Measurements from ENCODE around the gene FMO1.
"Not testable (repeated sequence)": the region's sequence is repeated elsewhere in the genome, so short reads cannot be mapped to it uniquely, and the experiment has no call there.

FMO1 gene, protein sequence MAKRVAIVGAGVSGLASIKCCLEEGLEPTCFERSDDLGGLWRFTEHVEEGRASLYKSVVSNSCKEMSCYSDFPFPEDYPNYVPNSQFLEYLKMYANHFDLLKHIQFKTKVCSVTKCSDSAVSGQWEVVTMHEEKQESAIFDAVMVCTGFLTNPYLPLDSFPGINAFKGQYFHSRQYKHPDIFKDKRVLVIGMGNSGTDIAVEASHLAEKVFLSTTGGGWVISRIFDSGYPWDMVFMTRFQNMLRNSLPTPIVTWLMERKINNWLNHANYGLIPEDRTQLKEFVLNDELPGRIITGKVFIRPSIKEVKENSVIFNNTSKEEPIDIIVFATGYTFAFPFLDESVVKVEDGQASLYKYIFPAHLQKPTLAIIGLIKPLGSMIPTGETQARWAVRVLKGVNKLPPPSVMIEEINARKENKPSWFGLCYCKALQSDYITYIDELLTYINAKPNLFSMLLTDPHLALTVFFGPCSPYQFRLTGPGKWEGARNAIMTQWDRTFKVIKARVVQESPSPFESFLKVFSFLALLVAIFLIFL

DNA sequence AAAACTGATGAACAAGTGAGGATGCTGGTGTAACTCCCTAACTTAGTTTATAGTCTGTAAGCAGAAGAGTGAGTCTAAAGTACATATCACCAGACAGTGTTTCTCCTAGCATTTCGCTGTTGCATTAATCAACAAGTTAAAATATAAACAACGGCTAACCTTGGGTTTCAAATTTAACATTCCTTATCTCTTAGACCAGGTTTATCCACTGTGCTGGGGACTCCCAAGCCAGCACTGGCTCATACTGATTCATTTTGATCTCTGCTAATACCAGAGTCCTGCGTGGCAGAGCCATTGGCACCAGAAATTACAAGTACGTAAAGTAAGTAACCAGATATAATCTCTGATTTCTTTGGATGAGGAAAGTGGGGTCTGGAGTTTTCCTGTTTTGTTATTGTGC lies at the start of gene FMO1:
FMO1 (plus strand) TSS at position 193 of the 400 bp plus-strand sequence. CDS start 9,594 bp downstream, outside the sequence.
- no peak for DNase-seq

DNA sequence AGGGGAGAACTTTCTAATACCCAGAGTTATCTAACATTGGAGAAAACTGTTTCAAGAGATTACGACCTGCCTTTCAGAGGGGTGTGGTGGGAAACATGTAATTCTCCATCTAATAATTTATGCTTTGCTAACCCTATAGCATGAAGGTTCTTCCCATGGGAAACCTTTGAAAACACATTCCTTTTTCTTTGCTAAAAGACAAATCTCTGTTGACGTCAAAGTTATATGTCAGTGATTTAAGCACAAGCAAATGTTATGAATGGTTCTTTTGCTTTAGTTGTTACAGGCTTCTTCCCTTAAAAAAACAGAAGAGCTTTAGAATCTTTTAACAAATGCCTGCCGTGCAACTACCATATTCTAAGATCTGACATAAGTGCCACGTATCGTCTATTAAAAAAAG lies 44.0 kb upstream of the FMO1 start:
- no peak for DNase-seq

DNA sequence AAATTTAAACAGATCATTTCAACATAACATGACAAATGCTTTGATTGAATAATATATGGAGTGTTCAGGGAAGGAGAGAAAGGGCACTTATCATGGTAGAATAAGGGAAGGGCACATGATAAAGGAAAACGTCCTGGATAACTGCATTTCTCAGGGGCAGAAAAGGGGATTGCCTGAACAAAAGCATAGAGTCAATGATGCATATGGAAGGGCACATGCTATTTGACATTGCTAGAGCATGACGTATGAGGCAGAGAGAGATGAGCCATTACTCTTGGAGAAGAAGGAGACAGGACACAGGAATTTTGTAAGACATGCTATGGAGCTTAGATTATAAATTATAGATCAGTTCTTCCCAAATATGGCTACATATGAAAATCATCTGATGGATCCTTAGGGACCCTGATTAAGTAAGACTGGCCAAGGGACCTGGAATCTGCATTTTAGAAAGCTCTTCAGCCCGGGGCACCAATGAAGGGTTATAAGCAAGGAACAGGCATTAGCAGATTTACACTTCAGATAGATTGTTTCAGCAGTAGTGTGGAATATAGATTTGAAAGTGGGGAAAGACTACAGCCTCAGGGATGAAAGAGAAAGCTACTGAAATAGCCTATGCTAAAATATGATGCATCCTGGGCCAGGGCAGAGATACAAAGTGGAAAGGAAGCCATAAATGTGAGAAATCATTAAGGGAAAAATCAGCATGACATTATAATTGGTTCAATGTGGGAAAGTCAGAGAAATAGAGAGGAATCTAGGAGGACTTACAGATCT lies 41.9 kb upstream of the FMO1 start:
- DNase-seq = no peak

DNA sequence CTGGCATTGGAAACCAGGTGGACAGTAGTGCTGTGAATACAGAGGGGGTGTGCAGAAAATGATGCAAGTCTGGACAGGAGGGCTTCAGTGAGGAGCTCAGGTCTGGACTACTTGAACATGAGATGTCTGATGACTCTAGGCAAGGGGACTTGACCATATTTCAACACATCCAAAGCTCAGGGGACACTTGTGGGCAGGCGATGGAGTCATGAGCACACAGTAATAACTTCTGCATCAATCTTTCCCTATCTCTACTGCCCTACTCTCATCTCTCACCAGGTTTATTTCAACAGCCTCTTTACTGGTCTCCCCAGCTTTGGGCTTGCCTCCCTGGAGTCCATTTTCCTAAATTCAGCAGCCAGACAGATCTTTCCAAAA lies 41.3 kb upstream of the FMO1 start:
- DNase-seq = no peak

DNA sequence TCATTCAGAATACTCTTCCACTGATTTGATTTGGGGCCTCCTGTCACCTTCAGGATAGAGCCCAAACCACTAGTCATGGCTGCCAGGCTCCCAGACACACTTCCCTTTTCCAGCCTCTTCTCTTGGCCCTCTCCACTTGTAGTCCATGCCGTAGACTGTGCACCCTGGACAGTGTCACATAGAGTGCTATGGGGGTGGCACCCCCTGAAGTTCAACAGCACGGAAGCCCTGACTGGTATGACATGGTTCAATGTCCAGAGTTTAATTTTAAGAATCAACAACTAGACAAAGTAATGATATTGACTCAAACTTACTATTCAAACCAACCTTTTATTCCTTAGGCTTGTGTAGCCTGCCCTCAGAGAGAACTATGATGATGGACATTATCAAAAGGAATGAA lies 40.9 kb upstream of the FMO1 start:
- no peak for DNase-seq

DNA sequence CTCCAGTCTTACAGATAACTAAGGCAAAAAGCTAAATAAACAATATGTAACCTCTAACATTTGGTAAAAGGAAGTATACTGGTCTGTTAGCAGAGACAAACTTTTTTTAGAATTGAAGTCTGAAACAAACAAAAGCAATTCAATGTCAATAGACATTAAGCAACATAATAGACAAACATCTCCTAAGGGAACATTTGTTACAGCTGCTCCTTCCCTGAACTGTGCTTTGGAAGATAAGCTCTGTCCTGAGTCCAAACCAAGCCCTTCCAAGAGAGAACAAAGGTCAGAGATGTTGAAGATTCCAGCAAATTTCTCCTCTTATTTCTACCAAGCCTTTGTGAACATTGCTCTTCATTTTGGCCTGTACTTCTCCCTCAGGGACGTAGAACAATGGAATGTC lies 37.9 kb upstream of the FMO1 start:
- no peak for DNase-seq

DNA sequence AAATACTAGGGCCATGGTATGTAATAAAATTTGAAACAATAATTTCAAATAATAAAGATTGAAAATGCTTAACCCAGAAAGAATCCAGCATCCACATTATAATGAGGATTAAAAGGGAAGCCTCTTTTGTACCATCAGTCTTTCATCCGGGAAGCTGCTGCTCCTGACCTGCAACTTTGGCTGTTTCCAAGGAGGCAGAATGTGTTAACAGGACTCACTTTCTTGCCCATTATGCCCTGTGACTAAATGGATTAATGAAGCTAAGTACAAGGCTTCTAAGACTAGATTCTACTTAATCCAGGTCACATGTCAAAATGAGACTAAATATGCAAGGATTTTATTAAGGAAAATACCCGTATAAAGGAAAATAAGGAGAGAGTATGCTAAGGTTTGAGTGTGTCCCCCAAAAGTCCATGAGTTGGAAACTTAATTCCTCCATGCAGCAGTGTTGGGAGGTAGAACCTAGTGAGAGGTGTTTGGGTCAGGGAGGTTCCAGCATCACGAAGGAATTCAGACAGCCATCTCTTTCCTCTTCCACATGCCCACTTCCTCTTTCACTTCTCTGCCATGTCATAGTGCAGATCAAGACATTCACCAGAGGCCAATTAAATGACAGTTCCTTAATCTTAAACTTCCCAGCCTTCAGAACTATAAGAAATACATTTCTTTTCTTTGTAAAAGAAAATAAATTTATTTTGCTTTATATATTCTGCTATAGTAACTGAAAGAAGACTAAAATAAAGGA lies 35.5 kb upstream of the FMO1 start:
- DNase-seq = no peak

DNA sequence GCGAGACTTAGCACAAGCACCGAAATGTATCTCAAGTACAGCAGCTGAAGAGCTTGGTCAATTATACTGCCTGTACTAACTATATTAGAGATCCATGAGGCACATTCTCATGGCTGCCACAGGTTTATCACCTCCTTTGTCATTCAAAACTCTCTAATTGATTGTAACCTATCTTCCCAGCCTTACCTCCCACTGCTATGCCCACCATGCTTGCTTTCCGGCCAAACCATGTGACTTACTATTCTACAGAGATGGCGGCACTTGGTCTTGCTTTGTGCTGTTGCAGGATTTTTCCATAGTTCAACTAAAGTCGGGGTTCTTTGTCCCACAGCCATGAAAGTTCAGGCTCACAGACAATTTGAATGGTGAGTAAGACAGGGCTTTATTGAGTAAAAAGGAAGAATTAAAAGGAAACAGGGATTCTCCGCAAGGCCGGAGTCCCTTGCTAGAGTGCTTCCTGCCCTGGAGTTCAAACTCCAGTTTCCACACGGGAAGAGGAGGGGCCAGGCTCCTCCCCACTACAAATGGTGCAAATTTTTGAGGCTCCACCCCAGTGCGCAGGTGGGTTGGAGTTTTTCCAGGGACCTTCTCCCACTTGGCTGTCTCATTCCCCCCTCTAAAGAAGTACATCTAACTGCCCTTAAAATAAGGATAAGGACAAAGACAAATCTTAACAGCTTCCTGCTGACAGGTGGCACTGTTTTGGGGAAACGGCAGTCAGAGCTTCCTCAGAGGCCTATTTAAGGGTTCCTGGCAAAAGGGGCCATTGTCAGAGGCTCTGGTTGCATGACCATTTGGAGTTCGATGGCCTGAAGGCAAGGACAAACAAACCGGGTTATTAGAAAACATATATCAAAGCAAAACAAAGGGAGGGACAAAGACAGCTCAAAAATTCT lies 34.5 kb upstream of the FMO1 start:
- no peak for DNase-seq

DNA sequence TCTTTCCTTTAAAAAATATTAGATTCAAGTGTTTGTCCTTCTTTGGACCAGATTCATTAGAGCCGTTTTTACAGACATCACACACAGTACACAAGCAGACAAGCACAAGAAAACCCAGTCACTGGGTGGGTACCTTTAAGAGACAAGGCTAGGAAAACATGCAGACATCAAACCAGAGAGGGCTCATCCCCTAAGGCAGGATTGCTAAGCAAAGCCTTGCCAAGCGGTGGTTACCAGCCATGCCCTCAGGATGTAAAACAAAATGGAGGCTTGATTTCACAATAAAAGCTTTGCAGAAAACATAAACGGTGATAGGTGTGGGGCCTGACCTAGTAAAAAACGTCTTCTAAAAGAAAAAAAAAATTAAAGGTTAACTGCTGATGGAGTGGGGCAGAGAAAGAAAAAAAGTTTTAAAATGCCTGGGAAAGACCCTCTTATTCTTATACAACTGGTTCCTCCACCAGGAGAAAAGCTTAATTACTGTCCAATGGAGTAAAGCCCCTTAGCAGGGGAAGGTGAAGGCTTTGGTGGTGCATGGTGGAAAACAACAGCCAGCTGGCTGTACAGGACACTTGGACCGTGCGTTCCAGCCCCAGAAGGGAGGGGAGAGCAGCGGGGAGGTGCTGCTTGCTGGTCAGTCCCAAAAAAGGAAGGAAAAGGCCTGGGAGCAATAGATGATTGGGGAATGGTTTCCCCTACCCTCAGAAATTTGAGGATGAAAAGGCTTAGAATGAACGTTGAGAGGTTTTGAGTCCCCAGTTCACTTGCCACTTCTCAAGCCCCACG lies 30.4 kb upstream of the FMO1 start:
- no peak for DNase-seq

DNA sequence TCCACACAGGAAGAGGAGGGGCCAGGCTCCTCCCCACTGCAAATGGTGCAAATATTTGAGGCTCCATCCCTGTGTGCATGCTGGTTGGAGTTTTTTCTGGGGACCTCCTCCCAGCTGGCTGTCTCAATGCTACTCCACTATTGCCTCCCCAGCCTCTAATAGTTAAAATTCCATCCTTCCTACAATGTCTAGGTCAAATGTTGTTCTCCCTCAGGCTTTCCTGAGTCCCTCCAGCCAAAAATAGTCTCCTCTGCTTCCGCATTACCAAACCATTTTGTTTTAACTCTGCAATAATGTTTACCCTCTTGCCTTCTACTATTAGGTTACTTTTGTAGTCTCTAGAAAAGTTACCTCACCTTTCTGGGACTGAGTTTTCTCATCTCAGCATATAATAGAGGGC lies 29.6 kb upstream of the FMO1 start:
- DNase-seq = no peak

DNA sequence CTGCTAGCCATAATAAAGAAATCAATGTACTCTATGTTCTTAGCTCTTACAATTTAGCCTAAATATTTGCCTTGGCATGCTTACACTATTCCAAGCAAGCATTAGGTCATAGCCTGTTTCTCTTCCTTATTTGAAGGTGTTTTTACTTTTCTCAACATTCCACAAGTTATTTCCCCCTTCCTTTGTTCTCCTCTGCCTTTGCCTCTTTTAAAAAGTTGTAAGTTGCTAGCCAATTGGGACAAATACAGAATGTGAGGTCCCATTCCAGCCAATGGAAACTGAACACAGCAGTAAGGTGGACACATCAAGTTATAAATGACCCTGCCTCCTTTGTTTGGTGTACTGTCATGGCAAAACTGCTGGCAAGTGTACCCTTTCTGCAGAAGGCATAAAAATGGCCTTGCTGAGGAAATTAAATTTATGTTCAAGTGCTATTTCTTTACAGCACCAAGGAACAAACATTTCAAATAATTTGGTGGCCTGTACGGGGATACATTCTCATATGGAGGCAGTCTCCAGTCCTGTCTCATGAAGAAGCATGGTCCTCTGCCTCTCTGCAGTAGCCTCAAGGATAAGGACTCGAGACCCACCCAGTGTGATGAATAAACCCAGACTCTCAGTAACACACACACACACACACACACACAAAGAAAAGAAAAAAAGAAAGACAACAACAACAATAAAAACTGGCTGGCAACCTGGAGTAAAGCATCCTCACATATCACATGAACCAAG lies 28.8 kb upstream of the FMO1 start:
- no peak for DNase-seq

DNA sequence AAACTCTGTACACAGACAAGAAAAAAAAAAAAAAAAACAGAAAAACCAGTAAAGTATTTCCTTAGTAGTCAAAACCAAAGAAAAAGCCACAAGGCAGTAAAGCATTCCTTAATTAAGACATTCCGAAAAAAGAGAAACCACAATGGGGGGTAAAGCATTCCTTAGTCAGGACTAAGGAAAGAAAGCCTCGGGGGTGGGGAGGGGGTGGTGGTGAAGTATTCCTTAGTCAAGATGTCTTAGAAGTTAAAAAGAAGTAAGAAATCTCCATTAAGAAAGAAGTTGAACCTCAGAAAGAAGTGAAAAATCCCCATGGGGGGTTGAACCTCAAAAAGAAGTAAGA lies 28.2 kb upstream of the FMO1 start:
- no peak for DNase-seq

DNA sequence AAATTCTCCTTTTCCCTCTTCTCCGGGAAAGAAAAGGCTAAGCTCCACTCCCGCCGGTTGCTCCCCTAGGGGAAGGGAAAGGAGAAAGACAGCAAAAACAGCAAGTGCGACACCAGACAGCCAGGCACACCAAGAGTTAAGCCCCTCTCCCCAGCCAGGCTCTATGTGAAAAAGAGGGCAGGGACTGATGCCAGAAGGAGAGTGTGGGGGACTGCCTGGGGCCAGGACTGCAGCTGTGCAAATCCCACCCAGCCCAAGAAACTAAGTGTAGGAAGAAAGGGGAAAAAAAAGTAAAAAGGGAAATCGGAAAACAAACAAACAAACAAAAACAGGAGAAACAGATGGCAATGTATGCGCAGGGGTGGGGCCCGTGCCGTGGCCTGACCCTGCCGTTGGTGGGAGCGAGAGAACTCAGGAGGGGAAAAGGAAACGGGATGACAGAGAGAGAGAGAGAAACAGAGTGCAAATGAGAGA lies 27.7 kb upstream of the FMO1 start:
- DNase-seq = no peak

DNA sequence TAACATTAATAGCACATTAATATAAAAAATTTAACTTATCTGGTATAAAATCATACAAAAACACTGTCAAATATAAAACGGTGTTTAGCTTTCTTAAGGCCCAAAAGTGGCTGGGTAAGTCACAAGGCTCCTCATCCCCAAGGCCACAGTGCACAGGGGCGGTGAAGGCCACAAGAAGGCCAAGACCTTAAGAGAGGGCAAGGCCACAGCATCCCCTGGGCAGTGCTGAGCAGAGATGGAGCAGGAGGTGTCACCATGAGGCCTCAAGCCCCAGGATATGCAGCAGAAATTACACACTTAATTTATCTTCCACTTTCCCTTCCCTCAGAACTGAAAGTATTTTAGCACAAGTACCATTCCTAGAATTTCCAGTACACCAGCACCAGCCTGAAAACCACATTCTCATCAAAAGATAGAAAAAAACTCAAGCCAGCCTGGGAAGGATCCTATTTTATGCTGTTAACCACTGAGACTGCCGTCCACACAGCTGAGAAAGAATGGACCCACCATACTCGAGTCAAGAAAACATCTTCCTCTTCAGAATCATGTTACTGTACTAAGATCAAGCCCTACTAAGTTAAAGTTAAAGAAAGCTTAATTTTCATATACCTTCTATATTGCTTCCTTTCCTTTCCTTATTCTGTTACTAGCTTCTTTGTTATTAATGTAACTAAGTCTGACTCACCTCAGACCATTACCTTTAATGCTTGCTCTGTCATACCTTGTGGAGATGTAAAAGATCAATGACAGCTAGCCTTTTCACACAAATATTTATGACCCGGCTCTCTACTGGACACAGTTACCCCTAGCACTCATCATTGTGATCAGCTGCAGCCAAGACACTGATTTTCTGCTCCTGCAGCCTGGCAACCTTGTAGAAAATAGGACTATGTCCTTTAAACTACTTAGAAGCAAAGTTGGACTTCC lies 26.4 kb upstream of the FMO1 start:
- no peak for DNase-seq

DNA sequence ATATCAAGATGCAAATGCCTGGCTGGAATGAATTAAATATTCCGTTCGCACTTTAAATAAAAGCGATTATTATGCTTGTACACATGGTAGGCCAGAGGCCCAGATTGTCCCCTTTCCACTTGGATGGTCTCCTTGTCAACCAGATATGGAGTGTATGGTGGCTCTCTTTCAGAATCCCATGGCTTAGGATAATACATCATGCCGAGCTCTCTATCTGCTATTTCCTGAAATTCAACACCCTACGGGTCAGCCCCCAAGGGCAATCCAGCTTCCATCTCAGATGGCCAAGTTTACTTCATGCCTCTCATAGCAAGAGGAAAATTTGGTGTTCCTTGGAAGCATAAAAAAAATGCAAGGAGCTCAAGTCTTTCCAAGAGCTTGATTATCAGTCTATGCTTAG lies 25.4 kb upstream of the FMO1 start:
- no peak for DNase-seq

DNA sequence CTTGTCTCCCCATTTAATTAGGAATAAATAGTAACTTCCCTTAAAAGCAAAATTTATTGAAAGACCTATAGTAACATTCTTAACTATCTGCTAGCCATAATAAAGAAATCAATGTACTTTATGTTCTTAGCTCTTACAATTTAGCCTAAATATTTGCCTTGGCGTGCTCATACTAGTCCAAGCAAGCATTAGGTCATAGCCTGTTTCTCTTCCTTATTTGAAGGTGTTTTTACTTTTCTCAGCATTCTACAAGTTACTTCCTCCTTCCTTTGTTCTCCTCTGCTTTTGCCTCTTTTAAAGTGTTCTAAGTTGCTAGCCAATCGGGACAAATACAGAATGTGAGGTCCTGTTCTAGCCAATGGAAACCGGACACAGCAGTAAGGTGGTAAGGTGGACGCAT lies 24.0 kb upstream of the FMO1 start:
- not testable (repeated sequence) for DNase-seq

DNA sequence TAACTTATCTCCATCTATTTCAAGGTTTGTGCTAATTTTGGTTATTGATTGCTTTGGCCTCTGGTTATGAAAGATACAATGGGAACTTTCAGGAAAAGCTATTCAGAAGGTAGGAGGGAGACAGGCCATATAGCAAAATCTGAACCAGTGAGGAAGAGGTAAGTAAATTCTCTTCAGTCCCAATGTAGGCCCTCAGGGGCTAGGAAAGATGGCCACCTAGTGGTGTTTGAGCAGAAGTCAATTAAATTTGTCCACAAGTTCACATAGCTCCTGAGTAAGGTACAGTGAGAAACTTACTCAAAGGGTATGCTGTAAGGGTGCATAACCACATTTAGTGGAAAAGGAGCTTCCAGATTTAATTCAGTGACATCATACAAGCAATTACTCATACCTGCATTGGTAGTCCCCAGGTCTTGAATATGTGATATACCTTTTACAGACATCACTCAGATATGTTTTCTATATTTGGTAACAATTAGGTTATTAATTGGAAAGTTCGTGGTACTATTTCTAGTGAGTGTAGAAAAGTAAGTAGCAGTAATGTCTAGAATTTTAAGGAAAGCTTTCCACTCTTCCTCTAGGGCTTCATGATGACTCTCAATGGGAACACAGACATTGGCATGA lies 21.4 kb upstream of the FMO1 start:
- DNase-seq = no peak

DNA sequence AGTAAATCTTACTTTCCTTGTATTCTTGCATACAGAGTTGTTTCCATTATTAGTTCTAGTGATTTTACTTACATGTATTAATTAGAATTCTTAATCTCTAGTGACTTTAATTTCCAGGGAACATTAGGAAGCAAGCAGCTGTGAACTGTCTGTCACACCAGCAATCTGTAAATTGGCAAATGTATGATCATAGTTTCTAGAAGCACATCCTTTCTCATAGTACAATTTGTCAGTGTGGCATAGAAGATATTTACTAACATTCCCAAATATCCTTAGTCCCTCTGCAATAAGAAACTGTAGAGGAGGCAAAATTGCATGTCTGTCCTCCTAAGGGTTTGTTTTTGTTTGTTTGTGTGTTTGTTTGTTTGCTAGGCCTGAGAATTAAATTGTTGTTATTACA lies 17.0 kb upstream of the FMO1 start:
- no peak for DNase-seq

DNA sequence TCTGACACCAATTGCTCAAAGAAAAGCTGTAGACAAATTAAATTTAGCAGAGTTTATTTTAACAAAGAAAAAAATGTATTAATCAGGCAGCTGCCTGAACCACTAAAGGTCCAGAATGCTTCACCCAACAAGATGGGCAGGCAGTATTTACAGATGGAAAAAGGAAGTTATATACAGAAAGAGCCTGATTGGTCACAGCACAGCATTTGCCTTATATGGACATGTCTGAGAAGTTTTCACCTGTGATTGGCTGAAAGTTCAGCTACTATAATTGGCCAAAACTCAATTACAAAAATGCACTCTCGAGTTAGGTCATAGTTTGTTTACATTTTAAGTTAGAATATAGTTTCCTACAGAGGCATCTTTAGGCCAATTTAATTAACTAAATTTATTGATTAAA lies 15.1 kb upstream of the FMO1 start:
- no peak for DNase-seq
